Right kidney (tissue), 1 donor: Measurements from ENCODE around the gene SH3BP2.

ENCODE experiments used
- DNase-seq: peaks from one replicate; pipeline ENCODE4 v3.0.0-alpha.2; 2016

Gene SH3BP2

GRCh38 chr4:2803624-2804448, 11.0 kb downstream of the SH3BP2 start:
- no peak for DNase-seq

GRCh38 chr4:2804449-2804972, 11.6 kb downstream of the SH3BP2 start:
- DNase-seq = no peak

- no peak for DNase-seq
Observed at GRCh38 chr4:2804973-2805501, 12.2 kb downstream of the SH3BP2 start.

- DNase-seq = no peak
Observed at GRCh38 chr4:2805712-2806389, 13.0 kb downstream of the SH3BP2 start.

- DNase-seq = no peak
Observed at GRCh38 chr4:2806390-2807355, 13.8 kb downstream of the SH3BP2 start.

GRCh38 chr4:2807571-2807970, 14.7 kb downstream of the SH3BP2 start:
- DNase-seq = no peak

- no peak for DNase-seq
Observed at GRCh38 chr4:2808001-2808400, 15.1 kb downstream of the SH3BP2 start.

GRCh38 chr4:2809610-2810180, 16.8 kb downstream of the SH3BP2 start:
- DNase-seq = no peak

GRCh38 chr4:2810388-2810787, 17.5 kb downstream of the SH3BP2 start:
- DNase-seq = no peak

GRCh38 chr4:2811830-2812611, 19.1 kb downstream of the SH3BP2 start:
- peak; percentile 65 for DNase-seq

GRCh38 chr4:2812612-2813354, 19.9 kb downstream of the SH3BP2 start:
- no peak for DNase-seq

- no peak for DNase-seq
Observed at GRCh38 chr4:2813446-2814405, 20.8 kb downstream of the SH3BP2 start.

- no peak for DNase-seq
Observed at GRCh38 chr4:2814627-2815270, 21.9 kb downstream of the SH3BP2 start.

GRCh38 chr4:2816401-2816954, 23.6 kb downstream of the SH3BP2 start:
- no peak for DNase-seq

GRCh38 chr4:2817137-2817536, 24.3 kb downstream of the SH3BP2 start:
- no peak for DNase-seq

GRCh38 chr4:2817701-2818350, 24.9 kb downstream of the SH3BP2 start:
- DNase-seq = peak; percentile 79

GRCh38 chr4:2818351-2818939, 25.6 kb downstream of the SH3BP2 start:
- DNase-seq = peak; percentile 72
